Body of pancreas (tissue), 4 donors: ENCODE results near the gene AVEN.

Experiments
- POLR2A ChIP-seq, 3 donors: fragments of 450-650 bp; IDR thresholded peaks; one replicate each; pipeline ENCODE4 v1.6.1; 2016; ENCODE audit warnings: antibody characterized with exemption in 3 of 3, mild to moderate bottlenecking in 2 of 3
- TF ChIP-seq, protein P1 (sequence below), 7 experiments: fragments of 450-650 bp in 4 of 7; fragments of 200-600 bp in 3 of 7; sonication (generic) in 3 of 7; IDR thresholded peaks; one replicate each; pipeline ENCODE4 v1.5.1; 2016 to 2019; ENCODE audit warnings: antibody characterized with exemption in 7 of 7

DNA sequence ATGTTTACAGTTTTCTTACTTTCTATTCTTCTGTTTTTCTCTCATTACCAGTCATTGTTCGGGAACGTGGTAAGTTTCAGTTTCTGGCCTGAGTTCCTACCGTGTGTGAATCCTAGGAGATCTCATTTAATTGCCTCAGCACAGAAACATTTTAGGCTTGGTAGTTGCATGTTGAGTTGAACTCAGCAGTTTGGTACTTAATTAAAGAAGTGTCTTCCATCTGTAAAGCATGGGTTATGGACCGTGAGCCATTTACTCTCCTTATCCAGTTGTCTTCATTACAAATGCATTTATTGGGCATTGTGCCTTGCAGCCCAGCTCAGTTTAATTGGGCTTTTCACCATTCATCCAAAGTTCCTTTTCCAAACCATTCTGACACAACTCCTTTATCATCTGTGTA, 212.8 kb downstream of the AVEN start:
- TF ChIP-seq, protein P1, sequence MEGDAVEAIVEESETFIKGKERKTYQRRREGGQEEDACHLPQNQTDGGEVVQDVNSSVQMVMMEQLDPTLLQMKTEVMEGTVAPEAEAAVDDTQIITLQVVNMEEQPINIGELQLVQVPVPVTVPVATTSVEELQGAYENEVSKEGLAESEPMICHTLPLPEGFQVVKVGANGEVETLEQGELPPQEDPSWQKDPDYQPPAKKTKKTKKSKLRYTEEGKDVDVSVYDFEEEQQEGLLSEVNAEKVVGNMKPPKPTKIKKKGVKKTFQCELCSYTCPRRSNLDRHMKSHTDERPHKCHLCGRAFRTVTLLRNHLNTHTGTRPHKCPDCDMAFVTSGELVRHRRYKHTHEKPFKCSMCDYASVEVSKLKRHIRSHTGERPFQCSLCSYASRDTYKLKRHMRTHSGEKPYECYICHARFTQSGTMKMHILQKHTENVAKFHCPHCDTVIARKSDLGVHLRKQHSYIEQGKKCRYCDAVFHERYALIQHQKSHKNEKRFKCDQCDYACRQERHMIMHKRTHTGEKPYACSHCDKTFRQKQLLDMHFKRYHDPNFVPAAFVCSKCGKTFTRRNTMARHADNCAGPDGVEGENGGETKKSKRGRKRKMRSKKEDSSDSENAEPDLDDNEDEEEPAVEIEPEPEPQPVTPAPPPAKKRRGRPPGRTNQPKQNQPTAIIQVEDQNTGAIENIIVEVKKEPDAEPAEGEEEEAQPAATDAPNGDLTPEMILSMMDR (IDR thresholded peaks at IDR 0.05) = no peak
- TF ChIP-seq POLR2A (IDR thresholded peaks at IDR 0.05) = no peak
